K562 (cell line): ENCODE results near the gene PPP1R12C. TPM values are rescaled to one million over a fixed set of nuclear protein-coding genes. Genes with fewer than 3 reads are reported as not detected.

Experiments used
- GATAD2B ChIP-seq: fragments of 450-650 bp; IDR thresholded peaks from 2 replicates; pipeline ENCODE4 v1.6.1; 2017; ENCODE audit warnings: mild to moderate bottlenecking, borderline replicate concordance
- HDAC3 ChIP-seq: fragments of 450-650 bp; IDR thresholded peaks from 2 replicates; pipeline ENCODE4 v1.6.1; 2018; ENCODE audit warnings: borderline replicate concordance, mild to moderate bottlenecking, moderate library complexity; ENCODE audit not compliant: partially characterized antibody
- HDGF ChIP-seq: fragments of 450-650 bp; IDR thresholded peaks from 2 replicates; pipeline ENCODE4 v1.6.1; 2016
- HNRNPH1 ChIP-seq: fragments of 200-400 bp; formaldehyde crosslinking; optimal IDR thresholded peaks from 2 replicates; pipeline ENCODE3; 2017; ENCODE audit warnings: low read depth, mild to moderate bottlenecking, low read length, moderate library complexity
- NR2C2 ChIP-seq, 2 experiments: fragments of 200-800 bp in 1 of 2; sonication (Bioruptor generic) in 1 of 2; sonication (generic) in 1 of 2; formaldehyde crosslinking in 1 of 2; IDR thresholded peaks; 2 replicates each; pipeline versions ENCODE4 v1.6.1 to v1.8.0; 2016 to 2022; ENCODE audit warnings: mild to moderate bottlenecking in 1 of 2, missing compliant biosample characterization in 1 of 2, missing genetic modification characterization in 1 of 2, missing genetic modification reagents in 1 of 2
- PTTG1 ChIP-seq: fragments of 450-650 bp; IDR thresholded peaks from 2 replicates; pipeline ENCODE4 v1.6.1; 2016; ENCODE audit warnings: low read depth, mild to moderate bottlenecking, missing genetic modification characterization, missing compliant biosample characterization
- STAT5A ChIP-seq: IDR thresholded peaks from 2 replicates; pipeline ENCODE4 v1.6.1; 2012; ENCODE audit warnings: low read length, inconsistent platforms, borderline replicate concordance
- U2AF2 ChIP-seq: fragments of 200-400 bp; formaldehyde crosslinking; optimal IDR thresholded peaks from 2 replicates; pipeline ENCODE3; 2017; ENCODE audit warnings: low read depth, mild to moderate bottlenecking, low read length
- ZNF197 ChIP-seq: fragments of 200-800 bp; sonication (Bioruptor generic); IDR thresholded peaks from 2 replicates; pipeline ENCODE4 v1.6.1; 2016; ENCODE audit warnings: low read depth, missing genetic modification characterization, missing compliant biosample characterization
- polyA plus RNA-seq, 8 experiments: library from polyadenylated mRNA; depleted of rRNA in 4 of 8; stranded (reverse) in 5 of 8; unstranded in 3 of 8; fragments of >200 nt; fragmentation: Nextera tagmentation in 2 of 8; fragmentation: Illumina TruSeq in 1 of 8; extraction: Ambion mirVana in 2 of 8; extraction: Trizol in 1 of 8; gene quantifications; 2 replicates each; pipeline versions ENCODE4 v1.2.1 to v1.2.3, GENCODE V29; 2011 to 2014; ENCODE audit warnings: inconsistent platforms in 1 of 8, missing spikeins in 1 of 8
- total RNA-seq, 7 experiments: library from RNA; depleted of rRNA in 6 of 7; stranded (reverse); fragments of >200 nt in 6 of 7; fragmentation: Illumina TruSeq in 2 of 7; extraction: Trizol in 2 of 7; gene quantifications; 2 replicates each; pipeline versions ENCODE4 v1.2.1 to v1.2.3, GENCODE V29; 2011 to 2021; ENCODE audit warnings: low replicate concordance in 1 of 7
- TF ChIP-seq, protein P1 (sequence below): fragments of 250-450 bp; sonication (Bioruptor Pico); IDR thresholded peaks from 2 replicates; pipeline ENCODE4 v1.8.0; 2022; ENCODE audit warnings: moderate library complexity, mild to moderate bottlenecking, inconsistent platforms
- TF ChIP-seq, protein P2 (sequence below), 2 experiments: fragments of 450-650 bp; formaldehyde crosslinking in 1 of 2; IDR thresholded peaks; 2 replicates each; pipeline versions ENCODE4 v1.4.0 to v1.6.1; 2014 to 2020; ENCODE audit warnings: mild to moderate bottlenecking in 2 of 2, borderline replicate concordance in 1 of 2, low read depth in 1 of 2
- TF ChIP-seq, protein P3 (sequence below): fragments of 250-450 bp; sonication (Bioruptor Pico); IDR thresholded peaks from 2 replicates; pipeline ENCODE4 v1.5.0; 2020; ENCODE audit warnings: mild to moderate bottlenecking, borderline replicate concordance
- TF ChIP-seq, protein P4 (sequence below): fragments of 450-650 bp; formaldehyde crosslinking; IDR thresholded peaks from 2 replicates; pipeline ENCODE4 v1.4.0; 2020; ENCODE audit warnings: mild to moderate bottlenecking, mixed read lengths

Gene PPP1R12C
- total and polyA plus RNA-seq, 9 of the 15 experiments (the other 6 are each of a cell fraction or from before 2014, with no cell fraction given): 1.8 to 136 (median 33.7) TPM

DNA sequence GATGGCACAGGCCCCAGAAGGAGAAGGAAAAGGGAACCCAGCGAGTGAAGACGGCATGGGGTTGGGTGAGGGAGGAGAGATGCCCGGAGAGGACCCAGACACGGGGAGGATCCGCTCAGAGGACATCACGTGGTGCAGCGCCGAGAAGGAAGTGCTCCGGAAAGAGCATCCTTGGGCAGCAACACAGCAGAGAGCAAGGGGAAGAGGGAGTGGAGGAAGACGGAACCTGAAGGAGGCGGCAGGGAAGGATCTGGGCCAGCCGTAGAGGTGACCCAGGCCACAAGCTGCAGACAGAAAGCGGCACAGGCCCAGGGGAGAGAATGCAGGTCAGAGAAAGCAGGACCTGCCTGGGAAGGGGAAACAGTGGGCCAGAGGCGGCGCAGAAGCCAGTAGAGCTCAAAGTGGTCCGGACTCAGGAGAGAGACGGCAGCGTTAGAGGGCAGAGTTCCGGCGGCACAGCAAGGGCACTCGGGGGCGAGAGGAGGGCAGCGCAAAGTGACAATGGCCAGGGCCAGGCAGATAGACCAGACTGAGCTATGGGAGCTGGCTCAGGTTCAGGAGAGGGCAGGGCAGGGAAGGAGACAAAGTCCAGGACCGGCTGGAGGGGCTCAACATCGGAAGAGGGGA lies 1.1 kb downstream of the PPP1R12C start (continued):
- TF ChIP-seq, protein P1, sequence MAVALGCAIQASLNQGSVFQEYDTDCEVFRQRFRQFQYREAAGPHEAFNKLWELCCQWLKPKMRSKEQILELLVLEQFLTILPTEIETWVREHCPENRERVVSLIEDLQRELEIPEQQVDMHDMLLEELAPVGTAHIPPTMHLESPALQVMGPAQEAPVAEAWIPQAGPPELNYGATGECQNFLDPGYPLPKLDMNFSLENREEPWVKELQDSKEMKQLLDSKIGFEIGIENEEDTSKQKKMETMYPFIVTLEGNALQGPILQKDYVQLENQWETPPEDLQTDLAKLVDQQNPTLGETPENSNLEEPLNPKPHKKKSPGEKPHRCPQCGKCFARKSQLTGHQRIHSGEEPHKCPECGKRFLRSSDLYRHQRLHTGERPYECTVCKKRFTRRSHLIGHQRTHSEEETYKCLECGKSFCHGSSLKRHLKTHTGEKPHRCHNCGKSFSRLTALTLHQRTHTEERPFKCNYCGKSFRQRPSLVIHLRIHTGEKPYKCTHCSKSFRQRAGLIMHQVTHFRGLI: no peak
- no peak for TF ChIP-seq HDGF
- TF ChIP-seq GATAD2B: no peak
- no peak for TF ChIP-seq NR2C2 (CRISPR knock-in tag; IDR thresholded peaks at IDR 0.05)
- TF ChIP-seq NR2C2 (tag; IDR thresholded peaks at IDR 0.05): no peak
- TF ChIP-seq U2AF2: no peak
- no peak for TF ChIP-seq STAT5A
- no peak for TF ChIP-seq HNRNPH1
- TF ChIP-seq, protein P2, sequence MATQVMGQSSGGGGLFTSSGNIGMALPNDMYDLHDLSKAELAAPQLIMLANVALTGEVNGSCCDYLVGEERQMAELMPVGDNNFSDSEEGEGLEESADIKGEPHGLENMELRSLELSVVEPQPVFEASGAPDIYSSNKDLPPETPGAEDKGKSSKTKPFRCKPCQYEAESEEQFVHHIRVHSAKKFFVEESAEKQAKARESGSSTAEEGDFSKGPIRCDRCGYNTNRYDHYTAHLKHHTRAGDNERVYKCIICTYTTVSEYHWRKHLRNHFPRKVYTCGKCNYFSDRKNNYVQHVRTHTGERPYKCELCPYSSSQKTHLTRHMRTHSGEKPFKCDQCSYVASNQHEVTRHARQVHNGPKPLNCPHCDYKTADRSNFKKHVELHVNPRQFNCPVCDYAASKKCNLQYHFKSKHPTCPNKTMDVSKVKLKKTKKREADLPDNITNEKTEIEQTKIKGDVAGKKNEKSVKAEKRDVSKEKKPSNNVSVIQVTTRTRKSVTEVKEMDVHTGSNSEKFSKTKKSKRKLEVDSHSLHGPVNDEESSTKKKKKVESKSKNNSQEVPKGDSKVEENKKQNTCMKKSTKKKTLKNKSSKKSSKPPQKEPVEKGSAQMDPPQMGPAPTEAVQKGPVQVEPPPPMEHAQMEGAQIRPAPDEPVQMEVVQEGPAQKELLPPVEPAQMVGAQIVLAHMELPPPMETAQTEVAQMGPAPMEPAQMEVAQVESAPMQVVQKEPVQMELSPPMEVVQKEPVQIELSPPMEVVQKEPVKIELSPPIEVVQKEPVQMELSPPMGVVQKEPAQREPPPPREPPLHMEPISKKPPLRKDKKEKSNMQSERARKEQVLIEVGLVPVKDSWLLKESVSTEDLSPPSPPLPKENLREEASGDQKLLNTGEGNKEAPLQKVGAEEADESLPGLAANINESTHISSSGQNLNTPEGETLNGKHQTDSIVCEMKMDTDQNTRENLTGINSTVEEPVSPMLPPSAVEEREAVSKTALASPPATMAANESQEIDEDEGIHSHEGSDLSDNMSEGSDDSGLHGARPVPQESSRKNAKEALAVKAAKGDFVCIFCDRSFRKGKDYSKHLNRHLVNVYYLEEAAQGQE (IDR thresholded peaks at IDR 0.05; ENCODE audit: borderline replicate concordance): peak; percentile 42
- TF ChIP-seq, protein P2 (CRISPR knock-in tag; IDR thresholded peaks at IDR 0.05; ENCODE audit: low read depth): no peak
- TF ChIP-seq, protein P3, sequence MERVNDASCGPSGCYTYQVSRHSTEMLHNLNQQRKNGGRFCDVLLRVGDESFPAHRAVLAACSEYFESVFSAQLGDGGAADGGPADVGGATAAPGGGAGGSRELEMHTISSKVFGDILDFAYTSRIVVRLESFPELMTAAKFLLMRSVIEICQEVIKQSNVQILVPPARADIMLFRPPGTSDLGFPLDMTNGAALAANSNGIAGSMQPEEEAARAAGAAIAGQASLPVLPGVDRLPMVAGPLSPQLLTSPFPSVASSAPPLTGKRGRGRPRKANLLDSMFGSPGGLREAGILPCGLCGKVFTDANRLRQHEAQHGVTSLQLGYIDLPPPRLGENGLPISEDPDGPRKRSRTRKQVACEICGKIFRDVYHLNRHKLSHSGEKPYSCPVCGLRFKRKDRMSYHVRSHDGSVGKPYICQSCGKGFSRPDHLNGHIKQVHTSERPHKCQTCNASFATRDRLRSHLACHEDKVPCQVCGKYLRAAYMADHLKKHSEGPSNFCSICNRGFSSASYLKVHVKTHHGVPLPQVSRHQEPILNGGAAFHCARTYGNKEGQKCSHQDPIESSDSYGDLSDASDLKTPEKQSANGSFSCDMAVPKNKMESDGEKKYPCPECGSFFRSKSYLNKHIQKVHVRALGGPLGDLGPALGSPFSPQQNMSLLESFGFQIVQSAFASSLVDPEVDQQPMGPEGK (CRISPR knock-in tag): no peak
- TF ChIP-seq HDAC3: no peak
- TF ChIP-seq, protein P4, sequence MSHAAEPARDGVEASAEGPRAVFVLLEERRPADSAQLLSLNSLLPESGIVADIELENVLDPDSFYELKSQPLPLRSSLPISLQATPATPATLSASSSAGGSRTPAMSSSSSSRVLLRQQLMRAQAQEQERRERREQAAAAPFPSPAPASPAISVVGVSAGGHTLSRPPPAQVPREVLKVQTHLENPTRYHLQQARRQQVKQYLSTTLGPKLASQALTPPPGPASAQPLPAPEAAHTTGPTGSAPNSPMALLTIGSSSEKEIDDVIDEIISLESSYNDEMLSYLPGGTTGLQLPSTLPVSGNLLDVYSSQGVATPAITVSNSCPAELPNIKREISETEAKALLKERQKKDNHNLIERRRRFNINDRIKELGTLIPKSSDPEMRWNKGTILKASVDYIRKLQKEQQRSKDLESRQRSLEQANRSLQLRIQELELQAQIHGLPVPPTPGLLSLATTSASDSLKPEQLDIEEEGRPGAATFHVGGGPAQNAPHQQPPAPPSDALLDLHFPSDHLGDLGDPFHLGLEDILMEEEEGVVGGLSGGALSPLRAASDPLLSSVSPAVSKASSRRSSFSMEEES: peak; percentile 93
- no peak for TF ChIP-seq ZNF197 (CRISPR knock-in tag)
- TF ChIP-seq PTTG1 (tag): no peak
